Brain microvascular endothelial cell (primary cell): ENCODE results near the gene DCX.

Source experiments
- DNase-seq: peaks from one replicate; pipeline ENCODE4 v3.0.0-alpha.2; 2020
- H3K27ac ChIP-seq: fragments of 250-450 bp; sonication (Bioruptor Pico); 2 replicates; pipeline ENCODE4 v1.5.1; 2020; ENCODE audit warnings: mild to moderate bottlenecking, moderate library complexity
- H3K27me3 ChIP-seq: fragments of 250-450 bp; sonication (Bioruptor Pico); replicated peaks from 2 replicates; pipeline ENCODE4 v1.5.1; 2020; ENCODE audit warnings: mild to moderate bottlenecking
- H3K36me3 ChIP-seq: fragments of 250-450 bp; sonication (Bioruptor Pico); replicated peaks from 2 replicates; pipeline ENCODE4 v1.5.1; 2020; ENCODE audit warnings: mild to moderate bottlenecking
- H3K4me3 ChIP-seq: 2 replicates; pipeline ENCODE4 v1.5.1; 2011; ENCODE audit warnings: low read depth, mild to moderate bottlenecking, control low read depth, low read length, moderate library complexity
- in situ Hi-C: cut with HindIII; loops from 2 replicates; pipeline ENCODE4 v1.10.0; 2017; ENCODE audit warnings: low sequenced_read_pairs, low pct_ligation_motif_present
- TF ChIP-seq, protein P1 (sequence below): IDR thresholded peaks from 2 replicates; pipeline ENCODE4 v1.5.1; 2011; ENCODE audit warnings: low read depth, mild to moderate bottlenecking, moderate library complexity, low read length, control low read depth, inconsistent platforms; ENCODE audit errors: missing control alignments

Gene DCX

DNA sequence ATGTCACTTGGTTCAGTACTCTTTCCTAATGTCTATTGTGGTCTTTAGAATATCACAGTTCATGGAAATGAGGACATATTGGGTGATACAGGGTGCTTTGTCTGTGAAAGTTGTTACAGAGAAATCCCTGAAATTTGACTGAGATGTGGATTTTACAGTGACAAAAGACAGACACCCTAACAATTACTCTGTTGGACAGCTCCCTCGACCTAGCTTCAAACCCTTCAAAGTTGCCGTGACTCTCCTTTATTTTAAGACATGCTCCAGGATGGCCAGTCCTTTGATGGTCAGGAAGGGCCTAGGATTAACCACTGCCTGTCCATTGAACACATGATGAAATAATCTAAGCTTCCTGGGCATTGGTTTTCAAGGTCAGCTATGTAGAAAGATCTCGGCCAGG, 4.0 kb downstream of the DCX start:
- DNase-seq, result no peak
- H3K36me3 ChIP-seq, result no peaks in the 10 kb centered on the region
- no peak overlapping the region for H3K27ac ChIP-seq
- H3K4me3 ChIP-seq, result no peak overlapping the region
- TF ChIP-seq, protein P1, sequence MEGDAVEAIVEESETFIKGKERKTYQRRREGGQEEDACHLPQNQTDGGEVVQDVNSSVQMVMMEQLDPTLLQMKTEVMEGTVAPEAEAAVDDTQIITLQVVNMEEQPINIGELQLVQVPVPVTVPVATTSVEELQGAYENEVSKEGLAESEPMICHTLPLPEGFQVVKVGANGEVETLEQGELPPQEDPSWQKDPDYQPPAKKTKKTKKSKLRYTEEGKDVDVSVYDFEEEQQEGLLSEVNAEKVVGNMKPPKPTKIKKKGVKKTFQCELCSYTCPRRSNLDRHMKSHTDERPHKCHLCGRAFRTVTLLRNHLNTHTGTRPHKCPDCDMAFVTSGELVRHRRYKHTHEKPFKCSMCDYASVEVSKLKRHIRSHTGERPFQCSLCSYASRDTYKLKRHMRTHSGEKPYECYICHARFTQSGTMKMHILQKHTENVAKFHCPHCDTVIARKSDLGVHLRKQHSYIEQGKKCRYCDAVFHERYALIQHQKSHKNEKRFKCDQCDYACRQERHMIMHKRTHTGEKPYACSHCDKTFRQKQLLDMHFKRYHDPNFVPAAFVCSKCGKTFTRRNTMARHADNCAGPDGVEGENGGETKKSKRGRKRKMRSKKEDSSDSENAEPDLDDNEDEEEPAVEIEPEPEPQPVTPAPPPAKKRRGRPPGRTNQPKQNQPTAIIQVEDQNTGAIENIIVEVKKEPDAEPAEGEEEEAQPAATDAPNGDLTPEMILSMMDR, result no peak
- no peaks in the 10 kb centered on the region for H3K27me3 ChIP-seq
- in situ Hi-C loops, result no loop called here

DNA sequence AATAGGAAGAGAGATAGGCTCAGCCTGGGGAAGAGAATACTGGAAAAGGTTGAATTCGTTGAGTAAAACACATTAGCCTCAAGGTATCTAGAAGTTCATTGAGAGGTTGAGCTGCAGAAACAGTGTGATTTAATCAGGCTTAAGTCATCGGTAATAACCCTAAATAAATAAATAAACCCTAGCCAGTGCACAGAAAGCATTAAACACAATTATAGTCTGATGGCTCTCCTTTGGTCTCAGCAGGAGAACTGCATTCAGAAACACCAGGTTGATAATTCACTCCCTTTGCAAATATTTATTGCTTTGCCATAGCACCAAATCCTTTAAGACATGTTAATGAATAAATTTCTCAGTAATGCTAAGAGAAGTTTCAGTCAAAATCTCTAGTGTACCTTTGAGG, 9.6 kb downstream of the DCX start:
- DNase-seq, result no peak
- in situ Hi-C loops, result no loop called here
- no peaks in the 10 kb centered on the region for H3K36me3 ChIP-seq
- no peaks in the 10 kb centered on the region for H3K27me3 ChIP-seq
- no peak overlapping the region for H3K27ac ChIP-seq
- TF ChIP-seq, protein P1, result no peak
- H3K4me3 ChIP-seq, result no peak overlapping the region

DNA sequence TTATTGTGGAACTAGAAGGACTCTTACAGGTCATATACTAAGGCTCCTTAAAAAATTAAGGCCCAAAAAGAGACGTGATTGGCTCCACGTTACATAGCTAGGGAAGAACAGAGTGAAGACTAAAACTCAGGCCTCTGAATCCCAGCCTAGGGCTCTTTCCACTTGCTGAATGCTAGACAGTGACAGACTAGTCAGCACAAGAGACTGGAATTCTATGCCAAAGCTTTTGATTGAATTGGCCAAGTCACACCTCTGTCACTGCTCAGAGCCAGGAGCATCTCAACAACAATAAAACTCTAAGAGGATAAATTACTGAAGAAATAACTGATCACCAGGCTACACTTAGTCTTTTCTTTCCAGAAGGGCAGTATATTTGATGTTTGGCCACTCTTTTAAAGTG, 16.8 kb downstream of the DCX start:
- no peak overlapping the region for H3K27ac ChIP-seq
- H3K4me3 ChIP-seq, result no peak overlapping the region
- no peaks in the 10 kb centered on the region for H3K36me3 ChIP-seq
- in situ Hi-C loops, result no loop called here
- TF ChIP-seq, protein P1, result no peak
- H3K27me3 ChIP-seq, result no peaks in the 10 kb centered on the region
- DNase-seq, result no peak

DNA sequence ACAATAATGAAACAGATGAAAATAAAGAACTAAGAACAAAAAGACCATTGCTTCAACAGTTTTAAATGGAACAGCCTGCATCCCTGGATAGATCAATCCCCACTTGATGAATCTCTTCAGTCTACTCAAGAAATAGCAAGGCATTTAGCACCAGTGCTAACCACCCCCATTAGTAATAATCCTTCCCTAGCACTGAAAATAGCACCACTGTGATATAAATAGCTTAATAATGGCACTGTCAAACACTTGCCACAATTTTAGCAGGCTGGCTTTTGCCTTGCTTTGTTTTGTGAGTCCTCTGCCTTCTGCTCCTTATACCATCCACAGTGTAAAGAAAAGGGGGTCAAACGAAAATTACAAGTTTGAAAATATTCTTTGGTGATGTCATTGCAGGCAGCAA, 17.4 kb downstream of the DCX start:
- in situ Hi-C loops, result no loop called here
- no peak for DNase-seq

DNA sequence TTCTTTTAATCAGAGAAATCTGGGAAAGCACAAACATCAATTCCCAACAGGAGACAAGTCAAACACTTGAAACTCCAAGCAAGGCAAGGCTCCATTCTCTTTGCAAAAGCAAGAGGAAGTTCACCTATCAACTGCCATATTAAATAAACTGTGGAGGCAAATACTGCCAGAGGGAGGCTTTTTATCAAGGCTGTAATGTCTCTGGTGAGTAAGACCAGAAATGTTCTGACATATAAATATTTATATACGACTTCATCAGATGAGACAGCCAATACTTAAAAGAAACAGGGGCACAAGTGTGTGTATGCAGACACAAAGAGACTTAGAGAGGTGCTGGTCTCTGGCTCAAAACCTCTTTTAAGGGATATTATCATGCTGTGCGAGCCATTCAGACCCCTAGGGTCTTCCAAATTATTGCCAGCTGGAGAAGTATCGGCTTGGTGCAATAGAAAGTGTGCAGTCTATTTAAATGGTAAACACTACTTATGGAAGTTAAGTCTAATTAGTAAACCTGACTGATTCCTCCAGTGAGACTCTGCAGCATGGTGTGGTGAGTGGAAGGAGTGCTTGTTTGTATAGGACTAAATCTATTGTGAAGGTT, 24.4 kb downstream of the DCX start:
- Histone ChIP-seq H3K27ac (no peak overlapping the region), H3K36me3 (no peaks in the 10 kb centered on the region), H3K4me3 (no peak overlapping the region), H3K27me3 (no peaks in the 10 kb centered on the region)
- TF ChIP-seq, protein P1, result no peak
- in situ Hi-C loops, result no loop called here
- DNase-seq, result no peak

More for the DNA sequence above, 17.4 kb downstream of the DCX start:
- TF ChIP-seq, protein P1, result no peak
- no peaks in the 10 kb centered on the region for H3K27me3 ChIP-seq
- H3K27ac ChIP-seq, result no peak overlapping the region
- no peak overlapping the region for H3K4me3 ChIP-seq
- H3K36me3 ChIP-seq, result no peaks in the 10 kb centered on the region

DNA sequence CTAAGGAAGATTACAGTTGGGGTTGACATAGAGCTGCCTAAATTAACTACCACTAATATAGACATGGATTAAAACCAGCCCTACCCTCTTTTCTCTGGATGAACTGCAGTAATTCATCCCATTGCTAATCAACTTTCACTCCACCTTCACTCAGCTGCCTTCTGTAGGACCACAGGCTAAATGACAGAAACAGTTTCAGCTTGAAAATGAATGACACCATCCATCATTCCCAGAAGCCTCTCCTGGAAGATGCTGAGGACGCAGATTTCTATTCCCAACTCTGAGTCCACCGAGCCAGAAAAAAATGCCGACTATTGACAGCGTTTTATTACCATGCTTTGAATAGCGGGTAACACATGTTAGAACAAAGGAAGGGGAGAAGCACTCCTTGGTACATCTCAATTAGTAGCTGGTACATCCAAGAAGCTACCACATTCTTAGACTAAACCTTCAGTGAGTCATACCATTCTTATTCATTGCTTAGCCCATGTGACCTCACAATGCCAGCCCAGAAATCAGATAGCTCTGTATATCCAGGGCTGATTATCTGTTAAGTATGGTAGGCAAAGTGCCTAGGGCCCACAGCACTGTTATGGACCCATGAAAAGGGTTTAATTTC, 25.3 kb downstream of the DCX start:
- Histone ChIP-seq H3K36me3 (no peaks in the 10 kb centered on the region), H3K27me3 (no peaks in the 10 kb centered on the region), H3K4me3 (no peak overlapping the region), H3K27ac (no peak overlapping the region)
- no peak for DNase-seq
- TF ChIP-seq, protein P1, result no peak
- in situ Hi-C loops, result no loop called here
